VCaP (cell line): Measurements from ENCODE around the gene ENTPD7.

Source experiments
- H3K27ac ChIP-seq: fragments of 450-650 bp; 2 replicates; pipeline ENCODE4 v1.5.1; 2017
- TF ChIP-seq, protein P1 (sequence below): fragments of 450-650 bp; conservative IDR thresholded peaks from 2 replicates; pipeline ENCODE4 v1.5.1; 2017; ENCODE audit warnings: mild to moderate bottlenecking, moderate library complexity

Gene ENTPD7

GRCh38 chr10:99667108-99667751 is 7.9 kb downstream of the ENTPD7 start:
- no peak overlapping the region for H3K27ac ChIP-seq
- TF ChIP-seq, protein P1, sequence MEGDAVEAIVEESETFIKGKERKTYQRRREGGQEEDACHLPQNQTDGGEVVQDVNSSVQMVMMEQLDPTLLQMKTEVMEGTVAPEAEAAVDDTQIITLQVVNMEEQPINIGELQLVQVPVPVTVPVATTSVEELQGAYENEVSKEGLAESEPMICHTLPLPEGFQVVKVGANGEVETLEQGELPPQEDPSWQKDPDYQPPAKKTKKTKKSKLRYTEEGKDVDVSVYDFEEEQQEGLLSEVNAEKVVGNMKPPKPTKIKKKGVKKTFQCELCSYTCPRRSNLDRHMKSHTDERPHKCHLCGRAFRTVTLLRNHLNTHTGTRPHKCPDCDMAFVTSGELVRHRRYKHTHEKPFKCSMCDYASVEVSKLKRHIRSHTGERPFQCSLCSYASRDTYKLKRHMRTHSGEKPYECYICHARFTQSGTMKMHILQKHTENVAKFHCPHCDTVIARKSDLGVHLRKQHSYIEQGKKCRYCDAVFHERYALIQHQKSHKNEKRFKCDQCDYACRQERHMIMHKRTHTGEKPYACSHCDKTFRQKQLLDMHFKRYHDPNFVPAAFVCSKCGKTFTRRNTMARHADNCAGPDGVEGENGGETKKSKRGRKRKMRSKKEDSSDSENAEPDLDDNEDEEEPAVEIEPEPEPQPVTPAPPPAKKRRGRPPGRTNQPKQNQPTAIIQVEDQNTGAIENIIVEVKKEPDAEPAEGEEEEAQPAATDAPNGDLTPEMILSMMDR = no peak

- TF ChIP-seq, protein P1 = no peak
- H3K27ac ChIP-seq = no peak overlapping the region
Observed at GRCh38 chr10:99671386-99671785, 12.1 kb downstream of the ENTPD7 start.

DNA sequence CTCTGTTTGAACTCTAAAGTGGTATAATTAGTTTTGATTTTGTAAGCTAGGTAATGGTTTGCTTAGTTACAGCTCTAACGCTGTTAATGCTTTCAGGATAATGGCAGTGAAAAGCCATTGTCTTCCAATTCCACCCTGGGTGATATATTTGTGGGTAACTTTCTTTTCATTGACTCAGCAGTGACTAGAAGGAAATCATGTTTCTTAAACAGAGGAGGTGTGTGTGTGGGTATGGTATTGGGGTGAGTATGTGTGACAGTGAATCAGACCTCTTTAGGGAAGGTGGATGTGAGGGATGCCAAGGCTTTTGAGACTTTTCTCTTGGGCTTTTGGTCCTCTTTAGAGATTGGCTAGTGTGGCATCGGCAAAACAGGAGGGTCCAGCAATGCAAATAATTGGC is 13.6 kb downstream of the ENTPD7 start:
- TF ChIP-seq, protein P1 = no peak

GRCh38 chr10:99673492-99673891 is 14.2 kb downstream of the ENTPD7 start:
- H3K27ac ChIP-seq = no peak overlapping the region
- TF ChIP-seq, protein P1 = no peak

More for the DNA sequence above, 13.6 kb downstream of the ENTPD7 start:
- H3K27ac ChIP-seq = no peak overlapping the region

DNA sequence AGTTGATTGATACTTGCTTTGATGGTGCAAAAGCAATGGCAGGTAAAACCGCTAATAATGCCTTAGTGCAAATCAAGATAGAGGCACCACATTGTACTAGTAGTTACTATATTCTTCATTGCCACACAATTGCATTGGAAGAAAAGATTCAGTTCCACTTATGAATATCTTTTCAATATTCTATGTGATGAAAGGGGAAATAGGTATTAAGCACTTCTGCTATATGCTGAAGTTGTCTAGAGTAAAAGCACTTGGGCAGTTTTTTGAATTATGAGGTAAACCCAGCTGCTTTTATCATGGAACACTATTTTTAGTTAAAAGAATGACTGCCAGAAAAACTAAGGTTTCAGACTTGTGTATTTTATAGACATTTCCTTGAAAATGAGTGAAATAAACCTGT is 15.5 kb downstream of the ENTPD7 start:
- H3K27ac ChIP-seq = no peak overlapping the region
- TF ChIP-seq, protein P1 = no peak

GRCh38 chr10:99676426-99676825 is 17.1 kb downstream of the ENTPD7 start:
- no peak overlapping the region for H3K27ac ChIP-seq

GRCh38 chr10:99676895-99677294 is 17.6 kb downstream of the ENTPD7 start:
- no peak overlapping the region for H3K27ac ChIP-seq
- TF ChIP-seq, protein P1 = no peak

More at GRCh38 chr10:99676426-99676825, 17.1 kb downstream of the ENTPD7 start:
- TF ChIP-seq, protein P1 = no peak
